ENCODE data around the gene HECTD4.

The HECTD4 gene

GRCh38 chr12:112133418-112133817, 248.8 kb downstream of the HECTD4 start:
- Histone ChIP-seq H3K27ac (ENCODE audit: low read depth, low read length) (no peak overlapping the region), H3K4me1 (ENCODE audit: control insufficient read depth, insufficient read depth, low read length) (peaks cover 4% of the 10 kb centered on the region), H3K36me3 (ENCODE audit: control insufficient read depth, insufficient read depth, low read length) (peaks cover 20% of the 10 kb centered on the region), H3K4me3 (ENCODE audit: low read length) (no peak overlapping the region), H3K27me3 (ENCODE audit: control insufficient read depth, insufficient read depth, low read length) (no peaks in the 10 kb centered on the region), H3K9ac (ENCODE audit: low read length) (no peak overlapping the region)

- Histone ChIP-seq H3K9ac (ENCODE audit: low read length) (no peak overlapping the region), H3K27ac (ENCODE audit: low read depth, low read length) (no peak overlapping the region), H3K4me1 (ENCODE audit: control insufficient read depth, insufficient read depth, low read length) (peaks cover 8% of the 10 kb centered on the region), H3K27me3 (ENCODE audit: control insufficient read depth, insufficient read depth, low read length) (no peaks in the 10 kb centered on the region), H3K4me3 (ENCODE audit: low read length) (no peak overlapping the region), H3K36me3 (ENCODE audit: control insufficient read depth, insufficient read depth, low read length) (peaks cover 11% of the 10 kb centered on the region)
Observed at GRCh38 chr12:112131686-112132085, 250.5 kb downstream of the HECTD4 start.

GRCh38 chr12:112130441-112130998, 251.7 kb downstream of the HECTD4 start:
- peaks cover 6% of the 10 kb centered on the region for H3K36me3 ChIP-seq (ENCODE audit: control insufficient read depth, insufficient read depth, low read length)
- no peaks in the 10 kb centered on the region for H3K27me3 ChIP-seq (ENCODE audit: control insufficient read depth, insufficient read depth, low read length)
- peak overlapping the region; percentile 72 for H3K27ac ChIP-seq (ENCODE audit: low read depth, low read length)
- H3K9ac ChIP-seq (ENCODE audit: low read length), result no peak overlapping the region
- peak overlapping the region; percentile 27 for H3K4me3 ChIP-seq (ENCODE audit: low read length)
- peaks cover 14% of the 10 kb centered on the region for H3K4me1 ChIP-seq (ENCODE audit: control insufficient read depth, insufficient read depth, low read length)

- Histone ChIP-seq H3K27ac (ENCODE audit: low read depth, low read length) (no peak overlapping the region), H3K27me3 (ENCODE audit: control insufficient read depth, insufficient read depth, low read length) (no peaks in the 10 kb centered on the region), H3K9ac (ENCODE audit: low read length) (no peak overlapping the region), H3K36me3 (ENCODE audit: control insufficient read depth, insufficient read depth, low read length) (no peaks in the 10 kb centered on the region), H3K4me3 (ENCODE audit: low read length) (no peak overlapping the region), H3K4me1 (ENCODE audit: control insufficient read depth, insufficient read depth, low read length) (peaks cover 23% of the 10 kb centered on the region)
Observed at GRCh38 chr12:112126911-112127310, 255.3 kb downstream of the HECTD4 start.

- H3K27me3 ChIP-seq (ENCODE audit: control insufficient read depth, insufficient read depth, low read length), result no peaks in the 10 kb centered on the region
- H3K27ac ChIP-seq (ENCODE audit: low read depth, low read length), result peak overlapping the region; percentile 98
- H3K4me1 ChIP-seq (ENCODE audit: control insufficient read depth, insufficient read depth, low read length), result peaks cover 22% of the 10 kb centered on the region
- no peaks in the 10 kb centered on the region for H3K36me3 ChIP-seq (ENCODE audit: control insufficient read depth, insufficient read depth, low read length)
- H3K9ac ChIP-seq (ENCODE audit: low read length), result peak overlapping the region; percentile 97
- peak overlapping the region; percentile 97 for H3K4me3 ChIP-seq (ENCODE audit: low read length)
Observed at GRCh38 chr12:112126000-112126438, 256.2 kb downstream of the HECTD4 start.

GRCh38 chr12:112125250-112125999, 256.8 kb downstream of the HECTD4 start, which contains the start of gene TRAFD1:
TSS of gene TRAFD1 (plus strand) at chr12:112125560. CDS start at chr12:112130523, 4,963 bp downstream.
- no peaks in the 10 kb centered on the region for H3K27me3 ChIP-seq (ENCODE audit: control insufficient read depth, insufficient read depth, low read length)
- no peaks in the 10 kb centered on the region for H3K36me3 ChIP-seq (ENCODE audit: control insufficient read depth, insufficient read depth, low read length)
- H3K4me3 ChIP-seq (ENCODE audit: low read length), result peak within 1 kb of the TSS; percentile 97
- H3K27ac ChIP-seq (ENCODE audit: low read depth, low read length), result peak within 1 kb of the TSS; percentile 98
- H3K4me1 ChIP-seq (ENCODE audit: control insufficient read depth, insufficient read depth, low read length), result peaks cover 22% of the 10 kb centered on the region
- peak within 1 kb of the TSS; percentile 97 for H3K9ac ChIP-seq (ENCODE audit: low read length)

- no peak overlapping the region for H3K9ac ChIP-seq (ENCODE audit: low read length)
- no peaks in the 10 kb centered on the region for H3K27me3 ChIP-seq (ENCODE audit: control insufficient read depth, insufficient read depth, low read length)
- peak overlapping the region; percentile 32 for H3K27ac ChIP-seq (ENCODE audit: low read depth, low read length)
- H3K36me3 ChIP-seq (ENCODE audit: control insufficient read depth, insufficient read depth, low read length), result no peaks in the 10 kb centered on the region
- H3K4me3 ChIP-seq (ENCODE audit: low read length), result no peak overlapping the region
- H3K4me1 ChIP-seq (ENCODE audit: control insufficient read depth, insufficient read depth, low read length), result peaks cover 22% of the 10 kb centered on the region
Observed at GRCh38 chr12:112124918-112125249, 257.3 kb downstream of the HECTD4 start.

- peak overlapping the region; percentile 84 for H3K27ac ChIP-seq (ENCODE audit: low read depth, low read length)
Observed at GRCh38 chr12:112122823-112123690, 259.2 kb downstream of the HECTD4 start.

GRCh38 chr12:112121780-112122565, 260.3 kb downstream of the HECTD4 start:
- Histone ChIP-seq H3K27me3 (ENCODE audit: control insufficient read depth, insufficient read depth, low read length) (no peaks in the 10 kb centered on the region), H3K4me1 (ENCODE audit: control insufficient read depth, insufficient read depth, low read length) (peaks cover 16% of the 10 kb centered on the region), H3K9ac (ENCODE audit: low read length) (no peak overlapping the region), H3K27ac (ENCODE audit: low read depth, low read length) (peak overlapping the region; percentile 84), H3K36me3 (ENCODE audit: control insufficient read depth, insufficient read depth, low read length) (no peaks in the 10 kb centered on the region), H3K4me3 (ENCODE audit: low read length) (peak overlapping the region; percentile 15)

More at GRCh38 chr12:112122823-112123690, 259.2 kb downstream of the HECTD4 start:
- peaks cover 16% of the 10 kb centered on the region for H3K4me1 ChIP-seq (ENCODE audit: control insufficient read depth, insufficient read depth, low read length)
- H3K36me3 ChIP-seq (ENCODE audit: control insufficient read depth, insufficient read depth, low read length), result no peaks in the 10 kb centered on the region
- no peaks in the 10 kb centered on the region for H3K27me3 ChIP-seq (ENCODE audit: control insufficient read depth, insufficient read depth, low read length)
- H3K9ac ChIP-seq (ENCODE audit: low read length), result no peak overlapping the region
- H3K4me3 ChIP-seq (ENCODE audit: low read length), result no peak overlapping the region

- Histone ChIP-seq H3K4me3 (ENCODE audit: low read length) (no peak overlapping the region), H3K4me1 (ENCODE audit: control insufficient read depth, insufficient read depth, low read length) (peaks cover 6% of the 10 kb centered on the region), H3K27ac (ENCODE audit: low read depth, low read length) (no peak overlapping the region), H3K36me3 (ENCODE audit: control insufficient read depth, insufficient read depth, low read length) (no peaks in the 10 kb centered on the region), H3K9ac (ENCODE audit: low read length) (no peak overlapping the region), H3K27me3 (ENCODE audit: control insufficient read depth, insufficient read depth, low read length) (no peaks in the 10 kb centered on the region)
Observed at GRCh38 chr12:112117685-112118084, 264.5 kb downstream of the HECTD4 start.

- Histone ChIP-seq H3K4me3 (ENCODE audit: low read length) (no peak overlapping the region), H3K4me1 (ENCODE audit: control insufficient read depth, insufficient read depth, low read length) (no peaks in the 10 kb centered on the region), H3K27me3 (ENCODE audit: control insufficient read depth, insufficient read depth, low read length) (no peaks in the 10 kb centered on the region), H3K9ac (ENCODE audit: low read length) (no peak overlapping the region), H3K36me3 (ENCODE audit: control insufficient read depth, insufficient read depth, low read length) (no peaks in the 10 kb centered on the region), H3K27ac (ENCODE audit: low read depth, low read length) (no peak overlapping the region)
Observed at GRCh38 chr12:112116232-112117060, 265.8 kb downstream of the HECTD4 start.
